ENCODE results near the gene PTPA.

PTPA gene

DNA sequence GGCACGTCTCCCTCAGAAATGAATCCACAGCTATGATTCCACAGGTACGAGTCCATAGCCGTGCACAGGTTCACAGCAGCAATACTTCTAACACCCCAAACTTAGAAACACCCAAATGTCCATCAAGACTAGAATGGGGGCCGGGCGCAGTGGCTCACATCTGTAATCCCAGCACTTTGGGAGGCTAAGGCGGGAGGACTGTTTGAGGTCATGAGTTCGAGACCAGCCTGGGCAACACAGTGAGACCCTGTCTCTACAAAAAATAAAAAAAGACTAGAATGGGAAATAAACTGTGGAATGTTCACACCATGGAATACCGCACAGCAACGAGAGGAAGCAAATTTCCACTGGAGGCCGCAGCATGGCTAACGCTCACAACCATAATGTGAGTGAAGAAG, 34.6 kb upstream of the PTPA start:
- H3F3A ChIP-seq (ENCODE audit: insufficient read depth) = no peaks in the 10 kb centered on the region
- no peak overlapping the region for H3K27ac ChIP-seq (ENCODE audit: low read depth, low read length)
- no peaks in the 10 kb centered on the region for H3K9me3 ChIP-seq (ENCODE audit: insufficient read depth, low read length)
- H3K4me3 ChIP-seq (ENCODE audit: insufficient read depth, low read length, poor library complexity, severe bottlenecking) = no peak overlapping the region
- no peak overlapping the region for H3K9ac ChIP-seq (ENCODE audit: low read length)
- H2AFZ ChIP-seq (ENCODE audit: low read depth, low read length, severe bottlenecking) = no peak overlapping the region
- TF ChIP-seq, protein P1, sequence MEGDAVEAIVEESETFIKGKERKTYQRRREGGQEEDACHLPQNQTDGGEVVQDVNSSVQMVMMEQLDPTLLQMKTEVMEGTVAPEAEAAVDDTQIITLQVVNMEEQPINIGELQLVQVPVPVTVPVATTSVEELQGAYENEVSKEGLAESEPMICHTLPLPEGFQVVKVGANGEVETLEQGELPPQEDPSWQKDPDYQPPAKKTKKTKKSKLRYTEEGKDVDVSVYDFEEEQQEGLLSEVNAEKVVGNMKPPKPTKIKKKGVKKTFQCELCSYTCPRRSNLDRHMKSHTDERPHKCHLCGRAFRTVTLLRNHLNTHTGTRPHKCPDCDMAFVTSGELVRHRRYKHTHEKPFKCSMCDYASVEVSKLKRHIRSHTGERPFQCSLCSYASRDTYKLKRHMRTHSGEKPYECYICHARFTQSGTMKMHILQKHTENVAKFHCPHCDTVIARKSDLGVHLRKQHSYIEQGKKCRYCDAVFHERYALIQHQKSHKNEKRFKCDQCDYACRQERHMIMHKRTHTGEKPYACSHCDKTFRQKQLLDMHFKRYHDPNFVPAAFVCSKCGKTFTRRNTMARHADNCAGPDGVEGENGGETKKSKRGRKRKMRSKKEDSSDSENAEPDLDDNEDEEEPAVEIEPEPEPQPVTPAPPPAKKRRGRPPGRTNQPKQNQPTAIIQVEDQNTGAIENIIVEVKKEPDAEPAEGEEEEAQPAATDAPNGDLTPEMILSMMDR (IDR thresholded peaks at IDR 0.05; ENCODE audit: insufficient read depth, low read length, poor library complexity, severe bottlenecking) = no peak
- no peak for TF ChIP-seq EZH2phosphoT487 (conservative IDR thresholded peaks at IDR 0.05; ENCODE audit: low read length)
- H4K20me1 ChIP-seq (ENCODE audit: low read depth, low read length) = no peaks in the 10 kb centered on the region
- no peaks in the 10 kb centered on the region for H3K9me2 ChIP-seq (replicated peaks; ENCODE audit: insufficient read depth, low read length)
- no peaks in the 10 kb centered on the region for H3K27me3 ChIP-seq (ENCODE audit: low read length)
- peaks cover 8% of the 10 kb centered on the region for H3K79me2 ChIP-seq (ENCODE audit: insufficient read depth, low read length)
- H3K36me3 ChIP-seq (ENCODE audit: low read length) = no peaks in the 10 kb centered on the region
- H3K4me2 ChIP-seq (ENCODE audit: low read depth, low read length, poor library complexity, severe bottlenecking) = no peak overlapping the region

DNA sequence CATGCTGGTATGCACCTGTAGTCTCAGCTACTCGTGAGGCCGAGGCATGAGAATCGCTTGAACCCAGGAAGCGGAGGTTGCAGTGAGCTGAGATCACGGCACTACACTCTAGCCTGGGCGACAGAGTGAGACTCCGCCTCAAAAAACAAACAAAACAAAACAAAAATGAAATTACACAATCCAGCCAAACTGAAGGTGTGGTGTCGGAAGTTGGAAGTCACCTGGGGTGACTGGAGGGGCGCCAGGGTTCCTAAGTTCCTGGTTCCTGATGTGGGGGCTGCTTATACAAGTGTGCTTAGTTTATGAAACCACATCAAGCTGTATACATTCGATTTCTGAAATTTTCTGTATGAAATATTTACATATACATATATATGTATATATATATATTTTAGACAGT, 34.0 kb upstream of the PTPA start:
- no peaks in the 10 kb centered on the region for H3K9me3 ChIP-seq (ENCODE audit: insufficient read depth, low read length)
- TF ChIP-seq, protein P1 (IDR thresholded peaks at IDR 0.05; ENCODE audit: insufficient read depth, low read length, poor library complexity, severe bottlenecking) = no peak
- no peak for TF ChIP-seq EZH2phosphoT487 (conservative IDR thresholded peaks at IDR 0.05; ENCODE audit: low read length)
- no peaks in the 10 kb centered on the region for H3K36me3 ChIP-seq (ENCODE audit: low read length)
- no peaks in the 10 kb centered on the region for H3K27me3 ChIP-seq (ENCODE audit: low read length)
- H3F3A ChIP-seq (ENCODE audit: insufficient read depth) = no peaks in the 10 kb centered on the region
- H4K20me1 ChIP-seq (ENCODE audit: low read depth, low read length) = no peaks in the 10 kb centered on the region
- no peak overlapping the region for H3K4me3 ChIP-seq (ENCODE audit: insufficient read depth, low read length, poor library complexity, severe bottlenecking)
- no peak overlapping the region for H3K4me2 ChIP-seq (ENCODE audit: low read depth, low read length, poor library complexity, severe bottlenecking)
- peaks cover 14% of the 10 kb centered on the region for H3K79me2 ChIP-seq (ENCODE audit: insufficient read depth, low read length)
- no peak overlapping the region for H3K27ac ChIP-seq (ENCODE audit: low read depth, low read length)
- no peak overlapping the region for H2AFZ ChIP-seq (ENCODE audit: low read depth, low read length, severe bottlenecking)
- H3K9me2 ChIP-seq (replicated peaks; ENCODE audit: insufficient read depth, low read length) = no peaks in the 10 kb centered on the region
- H3K9ac ChIP-seq (ENCODE audit: low read length) = no peak overlapping the region

DNA sequence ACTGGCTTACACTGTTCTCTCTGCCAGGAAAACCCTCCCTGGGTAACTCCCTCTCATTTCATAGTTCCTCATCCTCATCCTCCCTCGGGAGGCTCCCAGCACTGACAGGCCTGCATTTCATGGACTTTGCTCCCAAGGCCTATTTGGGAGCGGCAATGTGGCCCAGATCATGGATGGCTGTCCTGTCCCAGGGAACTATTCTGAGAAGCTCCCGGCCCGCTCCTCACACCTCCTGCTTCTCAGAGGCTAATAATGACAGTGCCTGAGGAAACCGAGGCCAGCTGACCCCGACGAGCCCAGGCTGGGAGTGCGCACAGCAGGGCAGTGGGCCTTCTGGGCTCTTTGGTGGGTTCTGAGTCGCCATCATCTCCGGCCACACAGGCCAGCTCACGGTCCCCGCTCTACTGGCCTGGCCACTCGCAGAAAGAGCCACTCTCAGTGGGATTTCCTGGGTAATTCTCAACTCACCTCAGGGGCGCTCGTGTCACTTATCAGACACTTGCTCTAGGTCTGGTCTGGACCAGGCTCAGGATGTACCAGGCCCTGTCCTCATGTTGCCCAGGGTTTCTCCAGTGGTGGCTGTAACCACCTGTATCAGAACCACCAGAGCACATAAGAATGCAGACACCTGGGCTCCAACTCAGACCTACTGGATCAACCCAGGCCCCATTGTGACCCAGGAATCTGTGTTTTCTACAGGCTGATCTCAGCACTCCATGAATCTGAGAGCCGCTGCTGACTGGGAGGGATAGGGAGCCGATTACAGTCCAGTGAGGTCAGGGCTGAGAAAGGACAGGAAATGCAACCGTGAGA, 32.3 kb upstream of the PTPA start:
- Histone ChIP-seq H3K4me2 (ENCODE audit: low read depth, low read length, poor library complexity, severe bottlenecking) (peak overlapping the region; percentile 11), H3F3A (ENCODE audit: insufficient read depth) (no peaks in the 10 kb centered on the region), H3K4me3 (ENCODE audit: insufficient read depth, low read length, poor library complexity, severe bottlenecking) (no peak overlapping the region)

More for the DNA sequence above, 32.3 kb upstream of the PTPA start:
- no peak overlapping the region for H2AFZ ChIP-seq (ENCODE audit: low read depth, low read length, severe bottlenecking)
- no peak overlapping the region for H3K27ac ChIP-seq (ENCODE audit: low read depth, low read length)
- TF ChIP-seq, protein P1 (IDR thresholded peaks at IDR 0.05; ENCODE audit: insufficient read depth, low read length, poor library complexity, severe bottlenecking) = no peak
- no peak for TF ChIP-seq EZH2phosphoT487 (conservative IDR thresholded peaks at IDR 0.05; ENCODE audit: low read length)
- no peaks in the 10 kb centered on the region for H3K9me3 ChIP-seq (ENCODE audit: insufficient read depth, low read length)
- H3K79me2 ChIP-seq (ENCODE audit: insufficient read depth, low read length) = peaks cover 26% of the 10 kb centered on the region
- no peaks in the 10 kb centered on the region for H4K20me1 ChIP-seq (ENCODE audit: low read depth, low read length)
- H3K36me3 ChIP-seq (ENCODE audit: low read length) = no peaks in the 10 kb centered on the region
- H3K27me3 ChIP-seq (ENCODE audit: low read length) = no peaks in the 10 kb centered on the region
- H3K9ac ChIP-seq (ENCODE audit: low read length) = no peak overlapping the region
- H3K9me2 ChIP-seq (replicated peaks; ENCODE audit: insufficient read depth, low read length) = no peaks in the 10 kb centered on the region

All from SU-DHL-6 (cell line).